ENCODE data around the gene PRAC1.

The PRAC1 gene

DNA sequence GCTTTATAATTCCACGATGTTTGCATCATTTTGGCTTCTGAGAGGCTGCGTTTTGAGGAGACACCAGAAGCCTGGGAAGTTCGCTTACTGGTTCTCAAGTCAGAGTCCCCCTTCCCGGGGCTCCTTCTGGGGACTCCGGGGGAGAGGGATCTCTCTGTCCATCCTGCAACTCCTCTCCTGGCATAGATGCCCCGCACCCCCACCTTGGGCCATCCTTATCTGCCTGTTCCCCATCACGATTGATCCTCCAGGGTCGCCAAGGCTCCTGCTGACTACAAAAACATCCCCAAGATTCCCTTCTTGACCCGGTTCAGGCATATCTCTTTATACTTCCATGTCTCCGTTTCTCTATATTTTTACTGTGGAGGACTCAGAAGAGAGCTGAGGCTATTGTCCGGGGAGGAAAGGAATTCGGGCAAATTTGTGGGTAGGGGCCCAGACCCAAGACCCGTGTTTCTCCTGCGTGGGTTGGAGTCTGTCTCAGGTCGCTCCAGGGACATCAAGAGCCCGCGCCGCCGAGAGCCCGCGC, 24.7 kb upstream of the PRAC1 start:
- no peak for DNase-seq

DNA sequence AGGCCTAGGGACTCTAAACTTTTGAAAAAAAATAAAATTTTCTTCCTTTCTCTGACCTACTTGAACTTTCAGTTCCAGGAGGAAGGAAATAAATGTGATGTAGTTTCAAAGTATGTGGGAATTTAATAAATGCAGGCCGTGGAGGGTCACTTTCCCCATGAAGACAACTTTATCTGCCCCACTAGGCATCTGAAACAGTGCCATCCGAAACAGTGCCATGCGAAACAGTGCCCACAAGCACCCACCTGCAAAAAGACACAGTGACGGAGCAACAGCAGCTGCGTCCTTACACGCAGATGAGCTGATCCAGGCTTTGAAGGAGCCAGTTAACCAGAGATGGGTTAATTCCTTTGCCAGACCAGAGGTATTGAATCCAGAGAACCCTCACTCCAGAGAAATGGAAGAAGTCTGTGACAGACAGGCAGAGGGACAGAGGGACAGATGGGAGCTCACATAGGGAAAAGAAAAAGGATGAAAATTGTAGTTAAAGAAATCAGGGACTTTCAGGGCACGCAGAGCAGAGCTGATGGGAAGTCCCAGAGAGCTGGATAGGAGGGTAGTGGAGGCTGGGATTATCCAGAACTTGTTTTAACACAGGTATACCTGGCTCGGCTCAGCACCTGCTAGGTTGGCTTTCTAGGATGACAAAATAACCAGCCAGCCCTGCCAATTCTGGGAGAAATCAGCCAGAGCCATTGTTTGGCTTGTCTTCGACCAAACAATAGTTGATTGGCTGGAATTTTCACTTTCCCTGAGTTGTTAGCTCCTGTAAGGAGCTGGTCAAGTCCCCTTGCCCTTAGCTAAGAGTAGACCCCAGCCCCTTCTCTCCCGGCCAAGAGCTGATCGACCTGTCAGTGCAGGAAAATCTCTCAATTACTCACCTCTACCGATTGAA, 23.3 kb upstream of the PRAC1 start:
- DNase-seq = no peak

DNA sequence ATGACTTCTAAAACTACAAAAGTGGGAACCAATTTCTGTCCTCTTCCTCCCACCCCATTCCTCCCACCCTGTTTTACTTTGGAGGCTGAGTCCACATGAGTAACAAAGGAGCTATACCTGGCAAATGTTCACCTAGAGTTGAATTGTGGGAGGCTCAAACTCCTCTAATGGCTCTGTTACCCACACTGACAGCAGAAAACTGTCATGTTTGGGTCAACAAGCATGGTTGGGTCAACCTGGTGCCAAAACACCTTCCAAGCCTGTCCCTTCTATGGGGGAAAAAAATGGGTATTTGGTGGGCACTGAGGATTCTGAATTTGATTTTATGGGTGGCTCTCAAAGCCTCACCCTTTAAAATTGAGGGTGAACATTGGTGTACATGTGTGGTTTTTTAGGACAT, 18.2 kb upstream of the PRAC1 start:
- no peak for DNase-seq

- DNase-seq = no peak
Observed at GRCh38 chr17:48738803-48739526, 16.6 kb upstream of the PRAC1 start.

DNA sequence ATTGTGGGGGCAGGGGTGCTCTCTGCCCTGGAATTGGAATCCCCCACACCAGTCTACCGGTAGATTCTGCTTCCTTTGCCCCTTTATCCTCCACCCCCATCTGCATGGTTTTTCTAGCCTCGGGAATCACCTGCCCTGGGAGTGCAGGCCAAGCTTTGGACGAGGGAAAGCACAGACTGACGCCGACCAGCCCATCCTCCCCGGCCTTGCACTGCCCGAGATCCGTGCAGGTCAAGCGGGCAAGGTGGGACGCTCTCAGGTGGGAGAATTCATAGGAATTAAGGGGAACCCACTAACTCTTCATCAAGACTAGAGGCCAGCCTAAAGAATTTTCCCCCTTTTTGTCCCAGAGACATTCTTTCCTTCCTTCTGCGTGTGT, 16.1 kb upstream of the PRAC1 start:
- no peak for DNase-seq

DNA sequence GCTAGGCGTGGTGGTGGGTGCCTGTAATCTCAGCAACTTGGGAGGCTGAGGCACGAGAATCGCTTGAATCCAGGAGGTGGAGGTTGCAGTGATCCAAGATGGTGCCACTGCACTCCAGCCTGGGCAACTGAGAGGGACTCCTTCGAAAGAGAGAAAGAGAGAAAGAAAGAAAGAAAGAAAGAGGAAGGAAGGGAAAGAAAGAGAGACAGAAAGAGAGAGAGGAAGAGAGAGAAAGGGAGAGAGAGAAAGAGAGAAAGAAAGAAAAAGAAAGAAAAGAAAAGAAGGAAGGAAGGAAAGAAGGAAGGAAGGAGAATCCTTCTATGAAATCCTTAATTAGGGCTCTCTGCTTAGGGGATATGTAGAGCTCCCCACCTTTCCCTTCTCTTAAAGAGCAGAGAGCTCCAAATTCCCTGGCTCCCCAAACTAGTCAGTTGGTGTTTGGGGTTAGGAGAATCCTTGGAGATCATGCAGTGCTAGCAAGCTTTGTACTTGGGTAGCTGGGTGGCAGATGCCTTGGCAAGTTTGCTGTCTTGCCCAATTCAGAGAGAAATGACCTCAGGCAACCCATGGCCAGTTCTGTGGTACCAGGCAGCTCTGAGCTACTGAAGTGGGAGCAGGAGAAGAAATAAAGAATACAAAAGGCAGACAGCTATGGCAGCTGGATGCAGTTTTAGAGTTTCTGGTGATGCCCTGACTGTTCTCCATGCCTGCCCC, 15.2 kb upstream of the PRAC1 start:
- no peak for DNase-seq

- no peak for DNase-seq
Observed at GRCh38 chr17:48735062-48735351, 12.7 kb upstream of the PRAC1 start.

DNA sequence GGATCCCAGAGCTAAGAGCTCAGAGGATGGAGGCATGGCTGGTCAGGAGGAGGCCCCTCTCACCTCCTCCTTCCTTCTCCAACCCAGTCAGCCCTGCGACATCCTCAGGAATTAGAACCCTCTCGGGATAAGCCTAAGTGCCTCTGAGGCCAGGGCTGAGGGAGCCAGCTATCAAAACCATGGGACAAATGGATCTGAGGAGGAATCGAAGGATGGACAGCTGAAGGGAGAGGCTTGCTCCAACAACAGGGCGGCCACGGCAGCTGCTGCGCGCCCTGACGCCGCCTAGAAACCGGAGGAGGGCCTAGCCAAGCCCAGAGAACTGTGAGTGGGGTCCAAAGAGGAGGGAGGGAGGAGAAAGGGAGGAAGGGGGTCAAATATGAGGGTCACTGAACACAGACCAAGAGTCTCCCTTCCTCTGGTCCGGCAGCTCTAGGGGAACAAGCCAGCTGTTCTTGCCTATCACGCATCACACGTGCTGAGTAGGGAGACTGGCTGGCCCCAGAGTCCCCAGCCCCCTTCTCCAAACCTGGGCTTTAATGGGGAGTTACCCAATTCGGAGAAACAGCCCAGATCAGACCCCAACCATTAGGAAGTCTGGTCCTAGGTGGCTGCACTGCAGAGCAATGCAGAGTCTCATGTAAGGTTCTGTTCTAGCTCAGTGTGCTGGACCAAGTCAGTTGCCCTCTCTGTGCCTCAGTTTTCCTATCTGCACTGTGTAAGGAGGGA, 12.2 kb upstream of the PRAC1 start:
- DNase-seq = no peak

DNA sequence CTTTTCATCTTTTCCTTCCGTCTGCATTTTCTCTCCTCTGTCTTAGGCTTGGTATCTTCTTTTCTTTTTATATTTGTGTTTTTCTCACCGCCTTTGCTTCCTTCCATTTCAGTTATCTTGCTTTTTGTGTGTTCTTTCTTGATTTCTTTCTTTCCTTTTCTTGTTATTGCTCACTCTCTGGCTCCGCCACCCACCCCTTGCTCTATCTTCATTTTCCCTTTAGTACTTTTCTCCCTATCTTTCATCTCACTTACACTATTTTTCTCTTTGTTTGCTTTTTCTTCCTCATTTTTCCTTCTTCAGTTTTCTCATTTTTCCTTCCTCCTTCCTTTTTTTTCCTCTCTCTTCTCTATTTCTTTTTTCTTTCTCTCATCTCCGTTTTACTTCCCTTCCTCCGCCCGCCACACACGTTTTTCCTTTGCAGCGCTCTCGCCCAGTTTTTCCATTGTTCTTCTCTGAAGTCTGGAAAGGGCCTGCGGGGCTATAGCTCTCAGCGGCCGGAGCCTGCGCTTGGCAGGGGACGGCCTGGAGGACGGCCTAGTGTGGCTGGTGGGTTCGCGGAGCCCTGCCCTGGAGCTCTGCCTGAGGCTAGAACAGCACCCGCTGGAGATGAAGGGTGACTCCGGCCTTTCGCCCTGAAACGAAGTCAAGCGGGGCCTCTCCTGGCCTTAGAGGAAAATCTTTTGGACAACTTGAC, 11.5 kb upstream of the PRAC1 start:
- no peak for DNase-seq

DNA sequence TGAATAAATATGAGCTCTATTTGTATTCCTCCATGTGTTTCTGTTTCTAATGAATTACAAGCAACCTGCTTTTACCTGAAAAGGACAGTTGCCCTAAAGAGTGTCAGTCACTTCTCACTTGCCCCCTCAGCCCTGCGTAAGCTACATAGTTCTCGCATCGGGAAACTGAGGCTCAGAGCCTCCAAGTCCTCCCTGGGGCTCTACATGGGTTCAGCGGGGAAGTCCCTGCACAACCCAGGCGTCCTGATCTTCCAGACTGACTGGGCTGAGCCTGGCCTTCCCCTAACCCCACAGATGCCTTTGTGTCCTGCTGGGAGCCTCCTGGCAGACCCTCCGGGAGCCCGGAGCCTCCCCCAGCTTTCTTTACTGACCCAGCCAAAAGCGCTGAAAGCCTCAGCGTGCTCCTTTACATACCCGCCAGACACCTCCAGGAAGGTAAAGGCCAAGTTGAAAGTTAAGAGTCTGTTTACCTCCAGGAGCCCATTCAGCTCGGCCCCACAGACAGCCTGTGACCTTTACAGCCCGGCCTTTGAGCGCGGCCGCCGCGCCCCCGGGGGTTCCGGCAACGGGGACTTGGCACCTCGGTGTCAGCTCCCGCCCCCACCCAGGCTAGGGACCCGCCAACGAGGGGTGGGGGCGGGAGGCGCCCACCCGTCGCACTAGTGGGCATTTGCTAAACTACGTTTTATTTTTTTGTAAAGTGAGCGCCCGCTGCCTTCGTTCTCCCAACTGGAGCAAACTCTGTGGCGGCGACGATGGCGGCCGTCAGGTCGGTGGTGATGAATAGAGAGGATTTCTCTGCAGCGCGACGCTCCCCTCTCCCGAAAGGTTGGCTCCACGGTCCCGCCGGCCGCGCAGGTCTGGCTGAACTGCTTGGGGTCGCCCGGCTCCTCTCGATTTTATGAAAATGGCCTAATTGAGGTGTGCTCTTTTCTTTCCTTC, 10.6 kb upstream of the PRAC1 start:
- no peak for DNase-seq

GRCh38 chr17:48731355-48731754, 9.0 kb upstream of the PRAC1 start:
- DNase-seq = no peak

DNA sequence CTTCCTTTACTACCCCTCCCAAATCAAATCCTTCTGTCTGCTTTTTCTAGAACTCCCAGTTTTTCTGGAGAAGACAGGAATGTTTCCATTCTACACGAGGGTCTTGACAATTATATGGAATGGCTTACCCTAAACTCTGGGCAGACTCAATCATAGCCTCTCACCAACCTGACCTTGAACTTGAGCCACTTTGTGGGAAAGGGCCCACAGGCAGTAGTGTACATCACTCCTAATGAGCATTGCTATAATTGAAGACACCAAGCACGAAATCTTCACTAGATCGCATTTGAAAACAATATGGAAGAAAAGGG, 7.9 kb upstream of the PRAC1 start:
- DNase-seq = no peak

- no peak for DNase-seq
Observed at GRCh38 chr17:48729335-48730239, 7.3 kb upstream of the PRAC1 start.

GRCh38 chr17:48728232-48729231, 6.2 kb upstream of the PRAC1 start, which contains the start of gene HOXB13:
TSS of gene HOXB13 (minus strand) at chr17:48728750. CDS start at chr17:48728593, 157 bp downstream.
- peak; percentile 55 for DNase-seq

DNA sequence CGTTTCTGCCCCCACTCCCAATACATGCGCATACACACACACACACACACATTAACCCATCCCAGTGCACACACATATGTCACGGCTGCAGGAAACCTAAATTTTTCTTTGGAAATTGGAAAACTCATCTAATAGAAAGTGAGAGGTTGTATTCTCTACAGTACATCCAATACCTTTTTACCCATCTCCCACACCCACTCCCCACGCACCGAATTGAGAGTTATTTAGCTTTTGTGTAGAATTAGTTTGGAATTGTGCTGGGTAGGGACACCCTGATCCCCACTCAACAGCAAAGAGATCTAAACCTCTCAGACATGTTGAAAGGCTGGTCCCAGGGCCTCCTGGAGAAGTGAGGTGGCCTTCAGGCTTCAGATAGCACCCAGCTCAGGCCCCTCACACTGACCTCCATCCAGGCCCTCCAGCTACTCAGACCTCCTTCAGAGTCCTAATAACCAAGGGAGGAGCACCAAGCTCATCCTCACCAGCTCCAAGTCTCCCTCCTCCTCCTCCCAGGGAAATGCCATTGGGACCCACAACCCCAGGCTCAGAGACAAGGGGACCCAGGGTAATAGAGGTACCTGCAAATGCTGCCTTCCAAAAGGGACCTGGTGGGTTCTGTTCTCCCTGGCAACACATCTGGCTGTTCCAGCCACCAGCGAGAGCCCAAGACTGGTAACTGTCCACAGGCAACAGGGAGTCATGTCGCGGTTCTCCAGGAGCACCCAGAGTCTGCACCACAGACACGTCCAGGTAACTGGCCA, 5.3 kb upstream of the PRAC1 start:
- no peak for DNase-seq

- no peak for DNase-seq
Observed at GRCh38 chr17:48726916-48727286, 4.6 kb upstream of the PRAC1 start.

DNA sequence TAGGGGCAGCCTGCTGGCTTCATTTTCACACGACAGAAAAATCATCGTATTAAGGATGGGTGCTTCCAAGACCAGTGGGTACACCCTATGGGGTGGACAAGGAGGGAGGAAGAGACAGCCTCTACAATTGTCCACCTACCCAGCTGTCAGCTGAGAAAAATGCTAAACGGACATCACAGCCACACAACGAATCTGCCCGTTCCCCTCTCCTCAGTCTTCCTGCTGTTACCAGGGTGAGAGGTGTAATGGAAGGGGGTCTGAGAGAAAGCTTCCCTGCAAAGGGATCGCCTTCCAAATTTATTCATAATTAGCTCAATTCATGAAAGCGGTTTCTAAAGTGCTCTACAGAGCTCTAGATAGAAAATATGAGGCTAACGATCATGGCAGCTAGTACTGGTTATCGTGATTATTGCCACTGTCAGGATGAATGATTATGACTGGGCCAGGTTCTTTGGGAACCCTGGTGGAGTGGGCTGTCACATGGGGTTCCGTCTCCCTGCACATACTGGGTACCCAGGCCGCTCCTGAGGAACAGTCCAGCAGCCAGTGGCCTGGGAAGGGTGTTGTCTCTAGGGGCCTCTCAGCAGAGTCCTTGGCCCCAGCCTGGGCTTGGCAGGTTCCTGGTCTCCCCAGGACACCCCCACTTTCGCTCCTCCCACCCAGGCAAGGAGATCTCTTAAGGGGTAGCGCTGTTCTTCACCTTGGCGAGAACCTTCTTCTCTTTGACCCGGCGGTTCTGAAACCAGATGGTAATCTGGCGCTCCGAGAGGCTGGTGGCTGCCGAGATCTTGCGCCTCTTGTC, 4.0 kb upstream of the PRAC1 start:
- DNase-seq = no peak

Measured in NCI-H69 (cell line).